BJ (cell line): ENCODE results near the gene ANXA3. TPM values are rescaled to one million over a fixed set of nuclear protein-coding genes. Genes with fewer than 3 reads are reported as not detected.

ENCODE experiments used
- CTCF ChIA-PET: fragments of 350-600 bp; formaldehyde crosslinking; extraction: SDS; loops from one replicate; lab custom pipeline; 2021; ENCODE audit warnings: antibody characterized with exemption, inconsistent platforms; lab: Yijun Ruan, JAX
- POLR2A ChIA-PET: fragments of 300-600 bp; sonication (Branson Sonifier 250); formaldehyde crosslinking; extraction: SDS; loops from one replicate; lab custom pipeline; 2021; ENCODE audit warnings: antibody characterized with exemption; lab: Charles Lee
- DNase-seq: peaks from one replicate; pipeline ENCODE4 v3.0.0-alpha.2; 2011; ENCODE audit warnings: low read depth
- H3K27me3 ChIP-seq: 2 replicates; pipeline ENCODE4 v1.6.0; 2011; ENCODE audit warnings: low read length; ENCODE audit not compliant: control insufficient read depth, insufficient read depth
- H3K36me3 ChIP-seq: 2 replicates; pipeline ENCODE4 v1.5.1; 2011; ENCODE audit warnings: low read length; ENCODE audit not compliant: control insufficient read depth, insufficient read depth
- H3K4me3 ChIP-seq: 2 replicates; pipeline ENCODE4 v1.5.1; 2011; ENCODE audit warnings: low read depth, mild to moderate bottlenecking, control low read depth, low read length
- polyA plus RNA-seq: library from polyadenylated mRNA; depleted of rRNA; stranded (reverse); fragments of >200 nt; gene quantifications from 2 replicates; pipeline ENCODE4 v1.2.3, GENCODE V29; 2011
- TF ChIP-seq, protein P1 (sequence below): IDR thresholded peaks from 2 replicates; pipeline ENCODE4 v1.5.1; 2011; ENCODE audit warnings: low read depth, mild to moderate bottlenecking, control low read depth, inconsistent platforms, low read length, moderate library complexity; ENCODE audit not compliant: insufficient read depth

The ANXA3 gene
- polyA plus RNA-seq, 1 experiment: 8.2 TPM

GRCh38 chr4:78512357-78512920 is 39.1 kb upstream of the ANXA3 start:
- H3K4me3 ChIP-seq: no peak overlapping the region
- CTCF ChIA-PET: interaction anchor here (1.1 kb wide), 2 partner anchors 453 to 552 kb away, joined by 3 to 11 read pairs; no protein-coding TSS in a partner anchor
- no peaks in the 10 kb centered on the region for H3K27me3 ChIP-seq
- no peak for DNase-seq
- no peaks in the 10 kb centered on the region for H3K36me3 ChIP-seq
- POLR2A ChIA-PET: no interaction called here
- TF ChIP-seq, protein P1, sequence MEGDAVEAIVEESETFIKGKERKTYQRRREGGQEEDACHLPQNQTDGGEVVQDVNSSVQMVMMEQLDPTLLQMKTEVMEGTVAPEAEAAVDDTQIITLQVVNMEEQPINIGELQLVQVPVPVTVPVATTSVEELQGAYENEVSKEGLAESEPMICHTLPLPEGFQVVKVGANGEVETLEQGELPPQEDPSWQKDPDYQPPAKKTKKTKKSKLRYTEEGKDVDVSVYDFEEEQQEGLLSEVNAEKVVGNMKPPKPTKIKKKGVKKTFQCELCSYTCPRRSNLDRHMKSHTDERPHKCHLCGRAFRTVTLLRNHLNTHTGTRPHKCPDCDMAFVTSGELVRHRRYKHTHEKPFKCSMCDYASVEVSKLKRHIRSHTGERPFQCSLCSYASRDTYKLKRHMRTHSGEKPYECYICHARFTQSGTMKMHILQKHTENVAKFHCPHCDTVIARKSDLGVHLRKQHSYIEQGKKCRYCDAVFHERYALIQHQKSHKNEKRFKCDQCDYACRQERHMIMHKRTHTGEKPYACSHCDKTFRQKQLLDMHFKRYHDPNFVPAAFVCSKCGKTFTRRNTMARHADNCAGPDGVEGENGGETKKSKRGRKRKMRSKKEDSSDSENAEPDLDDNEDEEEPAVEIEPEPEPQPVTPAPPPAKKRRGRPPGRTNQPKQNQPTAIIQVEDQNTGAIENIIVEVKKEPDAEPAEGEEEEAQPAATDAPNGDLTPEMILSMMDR: no peak

DNA sequence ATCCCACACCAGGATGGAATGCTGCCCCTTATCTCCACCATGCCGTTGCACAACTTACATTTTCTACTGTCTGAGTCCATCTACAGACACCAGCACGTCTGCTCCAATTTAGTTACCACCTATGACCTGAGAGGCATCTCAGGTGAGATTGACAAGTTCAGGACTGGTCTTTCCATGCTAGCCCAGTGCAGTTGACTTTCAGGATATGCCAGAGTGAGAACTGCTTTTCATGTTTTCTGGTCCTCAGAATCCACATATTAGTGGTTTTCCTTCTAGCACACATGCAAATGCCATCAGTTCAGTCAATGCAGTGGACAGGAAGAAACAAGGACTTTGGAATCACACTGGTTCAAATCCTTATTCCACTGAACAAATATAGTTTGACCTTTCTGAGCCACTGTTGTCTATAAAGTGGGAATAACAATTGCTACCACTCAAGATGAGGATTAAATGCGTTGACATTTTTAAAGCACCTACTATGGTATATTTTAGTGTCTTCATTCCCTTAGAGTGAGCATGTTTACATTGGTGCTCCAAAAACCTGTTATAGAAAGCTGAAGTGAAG is 38.1 kb upstream of the ANXA3 start:
- Histone ChIP-seq H3K36me3 (no peaks in the 10 kb centered on the region), H3K27me3 (no peaks in the 10 kb centered on the region), H3K4me3 (no peak overlapping the region)
- CTCF ChIA-PET: interaction anchor here (0.6 to 5.9 kb wide), 4 partner anchors 454 to 553 kb away, joined by 3 to 43 read pairs (median 7); no protein-coding TSS in a partner anchor
- POLR2A ChIA-PET: no interaction called here
- TF ChIP-seq, protein P1: no peak
- no peak for DNase-seq

DNA sequence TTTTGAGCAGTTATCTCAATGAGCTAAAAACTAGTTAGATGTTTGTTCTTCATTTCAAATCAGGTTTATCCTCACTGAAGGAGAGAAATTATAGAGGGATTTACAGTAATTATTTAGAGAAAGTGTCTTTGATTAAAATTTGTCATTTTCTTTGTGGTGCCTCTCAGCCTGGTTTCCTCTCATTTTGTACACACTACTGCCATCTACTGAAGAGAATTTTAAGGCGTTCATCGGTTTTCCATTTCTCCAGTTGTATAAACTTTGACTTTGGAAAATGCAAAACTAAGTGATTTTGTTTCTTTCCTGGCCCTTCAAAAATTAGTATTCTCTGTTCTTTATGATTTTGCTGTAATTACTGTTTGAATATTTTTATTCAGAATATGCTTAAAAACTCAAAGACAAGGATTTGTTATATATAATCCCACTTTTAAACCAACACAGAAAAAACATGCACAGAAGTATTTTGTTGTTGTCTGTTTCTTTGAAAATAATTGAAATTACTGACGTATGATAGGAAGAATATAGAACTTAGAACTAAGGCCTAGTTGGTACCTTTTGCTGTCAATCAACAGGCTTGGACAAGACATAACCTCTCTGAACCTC is 34.4 kb upstream of the ANXA3 start:
- H3K36me3 ChIP-seq: no peaks in the 10 kb centered on the region
- ChIA-PET CTCF (interaction anchor here (1.5 to 5.9 kb wide), 4 partner anchors 11 to 557 kb away, joined by 3 to 43 read pairs (median 7); no protein-coding TSS in a partner anchor), POLR2A (no interaction called here)
- TF ChIP-seq, protein P1: peak; percentile 69
- no peak for DNase-seq
- H3K27me3 ChIP-seq: no peaks in the 10 kb centered on the region
- no peak overlapping the region for H3K4me3 ChIP-seq

DNA sequence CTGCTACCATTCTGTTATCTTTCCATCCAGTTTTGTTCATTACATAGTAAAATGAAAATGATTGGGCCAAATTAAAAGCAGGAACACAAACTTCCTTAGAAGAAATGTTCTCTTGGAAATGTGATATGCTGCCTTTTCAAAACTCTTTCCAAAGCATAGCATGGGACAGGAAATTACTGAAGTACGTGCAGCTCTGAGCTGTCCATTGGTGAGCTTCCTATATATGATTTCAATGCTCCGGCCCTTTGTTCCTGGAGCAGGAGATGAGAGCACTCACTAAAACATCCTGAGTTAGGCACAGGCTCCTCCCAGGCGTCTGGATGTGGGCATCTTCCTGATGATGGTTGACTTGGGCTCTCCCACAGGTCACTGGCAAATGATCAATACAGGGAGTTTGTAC is 33.0 kb upstream of the ANXA3 start:
- ChIA-PET POLR2A (no interaction called here), CTCF (interaction anchor here (0.8 to 5.9 kb wide), 6 partner anchors 9 to 558 kb away, joined by 3 to 43 read pairs (median 4); no protein-coding TSS in a partner anchor)
- no peaks in the 10 kb centered on the region for H3K36me3 ChIP-seq
- no peak for DNase-seq
- H3K27me3 ChIP-seq: no peaks in the 10 kb centered on the region
- H3K4me3 ChIP-seq: no peak overlapping the region
- TF ChIP-seq, protein P1: no peak

GRCh38 chr4:78519962-78520361 is 31.6 kb upstream of the ANXA3 start:
- no peak overlapping the region for H3K4me3 ChIP-seq
- no peaks in the 10 kb centered on the region for H3K27me3 ChIP-seq
- TF ChIP-seq, protein P1: no peak
- DNase-seq: no peak
- no peaks in the 10 kb centered on the region for H3K36me3 ChIP-seq
- ChIA-PET POLR2A (no interaction called here), CTCF (interaction anchor here (1.5 kb wide), 1 partner anchor 460 kb away, joined by 5 read pairs; no protein-coding TSS in a partner anchor)
